HFFc6 (cell line): Measurements from ENCODE around the gene ATP6V0B. TPM values are rescaled to one million over a fixed set of nuclear protein-coding genes. Genes with fewer than 3 reads are reported as not detected.

Experiments used
- DNase-seq: peaks from one replicate; pipeline ENCODE4 v3.0.0-alpha.2; 2018
- H3K27ac Mint-ChIP-seq: 2 replicates; pipeline ENCODE4 v1.8.0; 2020; ENCODE audit warnings: mild to moderate bottlenecking, mixed read lengths
- H3K27me3 Mint-ChIP-seq: 2 replicates; pipeline ENCODE4 v1.8.0; 2021; ENCODE audit warnings: mild to moderate bottlenecking, moderate library complexity, mixed read lengths; ENCODE audit not compliant: insufficient read depth
- H3K36me3 Mint-ChIP-seq: 2 replicates; pipeline ENCODE4 v1.8.0; 2021; ENCODE audit warnings: low read depth, mixed read lengths
- H3K4me1 Mint-ChIP-seq: 2 replicates; pipeline ENCODE4 v1.8.0; 2020; ENCODE audit warnings: low read depth, mixed read lengths
- H3K4me3 Mint-ChIP-seq: 2 replicates; pipeline ENCODE4 v1.8.0; 2020; ENCODE audit warnings: mild to moderate bottlenecking, moderate library complexity, mixed read lengths
- H3K9me3 Mint-ChIP-seq: 2 replicates; pipeline ENCODE4 v1.8.0; 2020; ENCODE audit warnings: mild to moderate bottlenecking, mixed read lengths
- total RNA-seq, 6 experiments: library from RNA; stranded (reverse); fragmentation: NEBNext Ultra II Directional; extraction: Animal tissue kit (Norgen Biotek cat#: 25700); gene quantifications; 2 replicates in 1 of 6; 3 replicates in 5 of 6; pipeline ENCODE4 v1.2.3, GENCODE V29; 2021
- TF ChIP-seq, protein P1 (sequence below): fragments of 200-600 bp; sonication (generic); IDR thresholded peaks from 2 replicates; pipeline ENCODE4 v1.5.0; 2021; ENCODE audit warnings: antibody characterized with exemption, mild to moderate bottlenecking

ATP6V0B gene
- total RNA-seq, 6 experiments from 2014 or later: 145 to 191 (median 155) TPM

DNA sequence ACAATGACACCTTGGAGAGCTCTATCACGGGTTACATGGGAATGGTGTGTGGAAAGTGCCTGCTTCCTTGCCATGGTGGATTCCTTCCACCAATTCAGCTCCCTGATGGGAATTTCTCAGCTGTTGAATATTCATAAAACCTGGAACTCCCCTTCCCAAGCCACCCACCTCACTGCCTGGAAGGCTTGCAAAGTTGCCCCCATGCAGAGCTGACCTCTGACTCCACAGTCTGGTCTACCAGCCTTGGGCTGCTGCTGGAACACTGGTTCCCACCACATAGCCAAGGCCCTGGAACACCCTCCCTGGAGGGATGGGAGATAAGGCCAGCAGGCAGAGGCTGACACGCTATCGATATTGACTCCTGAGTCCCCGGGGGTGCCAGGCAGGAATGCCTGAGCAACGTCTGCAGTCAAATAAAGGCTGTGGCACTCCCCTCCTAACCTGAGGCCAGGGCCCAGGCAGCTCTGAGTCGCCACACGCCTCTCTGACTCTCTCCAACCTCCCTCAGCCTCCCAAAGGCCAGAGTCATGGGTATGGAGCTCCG, 25.4 kb downstream of the ATP6V0B start:
- Mint-ChIP-seq H3K36me3 (0 out of 2 replicates have a peak, but pooled peaks cover 4% of the 10 kb centered on the region), H3K9me3 (no peaks in the 10 kb centered on the region), H3K4me3 (no peak overlapping the region), H3K4me1 (no peaks in the 10 kb centered on the region), H3K27ac (no peak overlapping the region), H3K27me3 (peaks cover 2% of the 10 kb centered on the region)
- no peak for DNase-seq
- TF ChIP-seq, protein P1, sequence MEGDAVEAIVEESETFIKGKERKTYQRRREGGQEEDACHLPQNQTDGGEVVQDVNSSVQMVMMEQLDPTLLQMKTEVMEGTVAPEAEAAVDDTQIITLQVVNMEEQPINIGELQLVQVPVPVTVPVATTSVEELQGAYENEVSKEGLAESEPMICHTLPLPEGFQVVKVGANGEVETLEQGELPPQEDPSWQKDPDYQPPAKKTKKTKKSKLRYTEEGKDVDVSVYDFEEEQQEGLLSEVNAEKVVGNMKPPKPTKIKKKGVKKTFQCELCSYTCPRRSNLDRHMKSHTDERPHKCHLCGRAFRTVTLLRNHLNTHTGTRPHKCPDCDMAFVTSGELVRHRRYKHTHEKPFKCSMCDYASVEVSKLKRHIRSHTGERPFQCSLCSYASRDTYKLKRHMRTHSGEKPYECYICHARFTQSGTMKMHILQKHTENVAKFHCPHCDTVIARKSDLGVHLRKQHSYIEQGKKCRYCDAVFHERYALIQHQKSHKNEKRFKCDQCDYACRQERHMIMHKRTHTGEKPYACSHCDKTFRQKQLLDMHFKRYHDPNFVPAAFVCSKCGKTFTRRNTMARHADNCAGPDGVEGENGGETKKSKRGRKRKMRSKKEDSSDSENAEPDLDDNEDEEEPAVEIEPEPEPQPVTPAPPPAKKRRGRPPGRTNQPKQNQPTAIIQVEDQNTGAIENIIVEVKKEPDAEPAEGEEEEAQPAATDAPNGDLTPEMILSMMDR: no peak

DNA sequence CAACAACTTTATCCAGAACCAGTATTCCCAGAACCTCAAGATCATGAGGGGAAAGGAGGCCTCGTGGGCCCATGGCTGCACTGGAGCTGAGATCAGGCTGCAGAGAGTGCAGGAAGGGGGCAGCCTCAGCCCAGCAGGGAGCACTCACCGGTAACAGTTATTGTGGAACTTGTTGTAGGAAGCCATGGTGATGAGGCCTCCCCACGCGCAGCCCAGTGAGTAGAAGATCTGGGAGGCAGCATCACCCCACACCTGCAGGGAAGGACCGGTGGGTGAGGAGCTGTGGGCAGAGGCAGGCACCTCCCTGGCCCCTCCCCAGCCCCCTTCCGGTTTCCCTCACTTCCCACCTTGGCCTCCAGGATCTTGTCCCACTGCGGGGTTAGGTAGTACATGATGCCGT, 27.4 kb downstream of the ATP6V0B start:
- Mint-ChIP-seq H3K27ac (no peak overlapping the region), H3K4me1 (peaks cover 6% of the 10 kb centered on the region; the same call in 1 of the 2 replicates), H3K4me3 (no peak overlapping the region), H3K36me3 (0 out of 2 replicates have a peak, but pooled peaks cover 4% of the 10 kb centered on the region), H3K27me3 (peaks cover 2% of the 10 kb centered on the region), H3K9me3 (no peaks in the 10 kb centered on the region)
- TF ChIP-seq, protein P1: no peak
- no peak for DNase-seq

DNA sequence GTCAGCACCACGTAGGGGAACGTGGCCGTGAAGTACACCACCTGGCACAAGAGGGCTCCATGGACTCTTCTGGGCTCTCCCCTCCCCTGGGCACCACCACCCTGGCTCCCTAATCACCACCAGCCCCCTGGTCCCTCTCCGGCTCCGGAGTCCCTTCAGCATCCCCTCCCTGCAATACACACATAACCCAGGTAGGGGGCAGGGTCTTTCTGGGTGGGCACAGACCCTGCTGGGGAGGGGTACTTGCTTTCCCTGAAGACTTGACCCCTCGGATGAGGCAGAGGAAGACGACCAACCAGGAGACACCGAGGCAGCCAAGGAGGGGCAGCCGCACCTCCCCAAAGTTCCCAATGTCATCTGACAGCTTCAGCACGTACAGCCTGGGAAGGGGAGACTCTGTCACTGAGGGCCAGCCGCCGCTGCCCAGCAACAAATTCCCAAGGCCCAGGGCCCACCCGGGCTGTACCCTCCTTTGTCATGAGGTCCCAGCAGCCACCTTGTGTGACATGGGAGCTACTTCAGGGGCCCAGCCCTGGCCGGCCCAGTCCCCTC, 27.9 kb downstream of the ATP6V0B start:
- Mint-ChIP-seq H3K36me3 (0 out of 2 replicates have a peak, but pooled peaks cover 4% of the 10 kb centered on the region), H3K27me3 (peaks cover 2% of the 10 kb centered on the region), H3K4me1 (peaks cover 6% of the 10 kb centered on the region; the same call in 1 of the 2 replicates), H3K27ac (no peak overlapping the region), H3K9me3 (no peaks in the 10 kb centered on the region), H3K4me3 (no peak overlapping the region)
- no peak for DNase-seq
- TF ChIP-seq, protein P1: peak; percentile 63

DNA sequence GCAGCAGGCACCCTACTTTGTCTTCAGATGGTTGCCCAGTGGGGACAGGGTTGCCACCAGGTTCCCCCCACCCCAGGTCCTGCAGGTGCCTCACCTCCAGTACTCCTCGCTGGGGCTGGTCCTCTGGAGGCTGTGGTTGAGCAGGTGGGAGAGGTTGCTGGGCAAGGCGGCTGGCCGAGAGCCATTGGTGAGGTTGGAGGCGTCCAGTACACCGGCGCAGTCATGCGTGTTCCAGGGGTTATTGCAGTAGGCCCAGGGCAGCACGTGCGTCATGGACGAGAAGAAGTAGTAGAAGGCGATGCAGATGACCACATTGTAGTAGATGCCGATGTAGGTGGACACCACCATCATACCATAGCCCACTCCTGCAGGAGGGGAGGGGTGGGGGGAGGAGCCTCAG, 33.5 kb downstream of the ATP6V0B start:
- H3K4me3 Mint-ChIP-seq: no peak overlapping the region
- no peaks in the 10 kb centered on the region for H3K36me3 Mint-ChIP-seq

DNA sequence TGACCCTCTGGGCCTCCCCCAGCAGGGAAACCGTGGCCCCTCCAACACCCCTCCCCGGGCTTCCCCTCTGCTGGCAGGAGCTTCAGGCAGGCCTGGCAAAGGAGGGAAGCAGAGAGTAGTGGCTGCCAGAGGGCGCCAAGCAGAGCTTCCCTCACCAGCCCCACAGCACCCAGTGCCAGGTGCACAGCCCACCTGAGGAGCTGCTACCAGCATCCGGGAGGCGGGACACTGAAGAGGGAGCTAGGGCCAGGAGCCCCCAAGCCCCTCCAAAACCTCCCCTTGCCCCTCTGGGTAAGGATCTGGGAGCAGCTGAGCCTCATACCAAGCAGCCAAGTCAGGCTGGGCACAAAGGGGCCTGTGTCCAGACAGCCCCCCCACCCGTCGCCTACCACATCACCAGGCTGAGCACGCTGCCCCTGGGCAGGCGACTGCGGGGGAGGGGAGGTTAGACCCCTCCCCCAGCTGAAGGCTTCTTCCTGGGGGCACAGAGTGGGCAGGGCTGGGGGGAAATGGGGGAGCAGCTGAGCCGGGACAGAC, 36.2 kb downstream of the ATP6V0B start:
- no peak overlapping the region for H3K4me3 Mint-ChIP-seq
- H3K36me3 Mint-ChIP-seq: no peaks in the 10 kb centered on the region
- peaks cover 5% of the 10 kb centered on the region for H3K27me3 Mint-ChIP-seq
- H3K4me1 Mint-ChIP-seq: peaks cover 4% of the 10 kb centered on the region; the same call in 1 of the 2 replicates
- no peak overlapping the region for H3K27ac Mint-ChIP-seq
- no peak for DNase-seq
- TF ChIP-seq, protein P1: no peak
- H3K9me3 Mint-ChIP-seq: no peaks in the 10 kb centered on the region

More for the DNA sequence above, 33.5 kb downstream of the ATP6V0B start:
- H3K27ac Mint-ChIP-seq: no peak overlapping the region
- H3K4me1 Mint-ChIP-seq: peaks cover 6% of the 10 kb centered on the region; the same call in 1 of the 2 replicates
- peaks cover 7% of the 10 kb centered on the region for H3K27me3 Mint-ChIP-seq
- TF ChIP-seq, protein P1: no peak
- H3K9me3 Mint-ChIP-seq: no peaks in the 10 kb centered on the region
- DNase-seq: no peak
